Middle frontal gyrus (tissue), 1 donor: ENCODE results near the gene CETP.
A peak's percentile ranks its signal among the peaks of the same experiment; 100 is the strongest.
"Not testable (repeated sequence)": the region's sequence is repeated elsewhere in the genome, so short reads cannot be mapped to it uniquely, and the experiment has no call there.

Experiments
- DNase-seq: peaks from one replicate; pipeline ENCODE4 v3.0.0-alpha.2; 2015; ENCODE audit warnings: low spot score; ENCODE audit errors: extremely low spot score

CETP gene

DNA sequence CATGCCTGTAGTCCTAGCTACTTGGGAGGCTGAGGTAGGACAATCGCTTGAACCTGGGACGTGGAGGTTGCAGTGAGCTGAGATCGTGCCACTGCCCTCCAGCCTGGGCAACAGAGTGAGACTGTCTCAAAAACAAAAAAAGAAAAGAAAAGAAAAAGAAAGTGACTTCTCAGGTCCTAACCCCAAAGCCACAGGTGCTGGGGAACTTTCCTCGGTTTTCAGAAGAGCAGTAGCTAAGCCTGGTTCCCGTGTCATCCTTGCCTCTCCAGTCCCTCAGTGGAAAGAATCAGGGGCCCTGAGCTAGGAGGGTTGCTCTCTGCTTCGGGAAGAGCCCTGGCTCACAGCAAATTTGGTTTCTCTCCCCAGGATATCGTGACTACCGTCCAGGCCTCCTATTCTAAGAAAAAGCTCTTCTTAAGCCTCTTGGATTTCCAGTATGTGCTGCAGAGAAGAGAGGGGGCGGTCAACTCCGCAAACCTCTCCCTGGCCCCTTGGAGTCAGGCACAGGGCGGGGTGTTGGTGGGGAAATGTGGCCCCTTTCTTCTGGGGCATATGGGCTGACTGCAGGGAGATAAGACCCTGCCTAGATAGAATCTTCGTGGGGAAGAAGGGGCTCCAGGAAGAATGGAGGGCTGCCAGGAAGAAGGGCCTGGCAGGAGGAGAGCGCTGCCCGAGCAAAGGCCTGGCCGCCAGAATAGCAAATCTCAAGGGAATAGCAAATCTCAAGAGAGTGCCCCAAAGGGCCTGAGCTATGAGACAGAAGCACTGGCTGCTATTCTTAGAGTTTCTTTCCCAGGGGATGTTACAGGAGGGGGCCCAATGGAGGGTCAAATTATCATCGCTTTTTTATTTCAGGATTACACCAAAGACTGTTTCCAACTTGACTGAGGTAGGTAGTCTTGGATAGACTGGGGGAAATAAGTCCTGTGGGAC, 19.3 kb downstream of the CETP start:
- no peak for DNase-seq

DNA sequence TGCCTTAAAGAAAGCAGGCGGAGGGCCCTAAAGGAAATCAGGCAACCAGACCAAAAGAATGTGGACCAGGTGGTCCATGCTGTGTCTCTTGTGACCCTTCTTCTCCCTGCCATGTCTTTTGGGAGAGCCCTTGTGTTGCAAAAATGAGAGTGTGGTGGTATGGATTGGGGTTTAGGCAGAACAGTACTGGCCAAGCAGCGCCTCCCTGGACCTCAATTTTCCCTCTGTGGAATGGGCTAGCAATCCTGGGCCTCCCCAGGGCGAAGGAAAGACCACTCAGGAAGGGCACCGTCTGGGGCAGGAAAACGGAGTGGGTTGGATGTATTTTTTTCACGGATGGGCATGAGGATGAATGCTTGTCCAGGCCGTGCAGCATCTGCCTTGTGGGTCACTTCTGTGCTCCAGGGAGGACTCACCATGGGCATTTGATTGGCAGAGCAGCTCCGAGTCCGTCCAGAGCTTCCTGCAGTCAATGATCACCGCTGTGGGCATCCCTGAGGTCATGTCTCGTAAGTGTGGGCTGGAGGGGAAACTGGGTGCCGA, 20.1 kb downstream of the CETP start:
- no peak for DNase-seq

DNA sequence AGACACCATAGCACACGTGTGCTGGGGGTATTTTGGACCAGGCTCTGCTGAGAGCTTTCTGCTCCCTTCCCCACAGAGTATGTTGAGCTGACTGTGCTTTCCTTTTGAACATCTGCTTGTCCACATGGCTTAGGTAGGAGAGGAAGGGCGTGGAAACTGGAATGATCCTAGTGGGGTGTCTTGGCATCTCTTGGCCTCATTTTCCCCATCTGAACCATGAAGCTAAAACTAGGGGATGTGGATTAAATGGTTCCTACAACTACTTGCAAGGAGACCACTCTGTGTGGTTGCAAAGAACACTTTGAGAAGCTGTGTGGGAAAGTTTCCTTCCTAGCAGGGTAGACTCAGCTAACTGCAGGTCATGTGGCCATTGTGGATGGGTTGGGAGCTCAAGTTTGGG, 20.9 kb downstream of the CETP start:
- DNase-seq, result no peak

DNA sequence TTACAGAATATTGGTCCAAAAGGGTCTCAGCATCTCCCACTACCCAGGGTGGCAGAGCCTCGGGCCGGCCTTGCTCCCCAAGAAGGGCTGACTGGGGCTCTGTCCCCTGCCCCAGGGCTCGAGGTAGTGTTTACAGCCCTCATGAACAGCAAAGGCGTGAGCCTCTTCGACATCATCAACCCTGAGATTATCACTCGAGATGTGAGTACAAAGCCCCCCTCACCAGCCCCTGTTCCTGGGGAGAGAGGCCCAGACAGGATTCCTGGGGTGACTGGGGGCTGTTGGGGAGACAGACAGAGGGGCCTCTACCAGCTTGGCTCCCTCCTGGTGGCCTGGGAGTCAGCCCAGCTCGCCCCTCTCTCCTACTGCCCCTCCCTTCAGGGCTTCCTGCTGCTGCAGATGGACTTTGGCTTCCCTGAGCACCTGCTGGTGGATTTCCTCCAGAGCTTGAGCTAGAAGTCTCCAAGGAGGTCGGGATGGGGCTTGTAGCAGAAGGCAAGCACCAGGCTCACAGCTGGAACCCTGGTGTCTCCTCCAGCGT, 21.5 kb downstream of the CETP start:
- no peak for DNase-seq

DNA sequence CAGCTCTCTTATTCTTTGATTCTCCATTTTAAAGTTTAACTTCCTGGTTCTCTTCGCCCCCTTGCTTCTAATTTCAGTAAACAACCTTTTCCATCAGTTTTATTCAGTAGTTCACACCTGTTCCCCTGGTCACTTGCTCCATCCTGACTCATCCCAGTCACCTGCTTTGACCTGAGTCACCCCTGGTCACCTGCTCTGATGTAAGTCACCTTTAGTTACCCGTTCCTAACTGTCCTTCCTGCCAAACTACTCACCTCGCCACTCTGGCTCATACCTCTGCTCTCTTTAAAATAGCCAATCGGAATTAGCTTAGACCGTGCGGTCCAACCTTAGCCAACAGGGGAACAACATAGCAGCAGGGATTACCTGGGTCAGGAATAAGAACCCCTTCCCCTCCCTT, 22.9 kb downstream of the CETP start:
- no peak for DNase-seq

DNA sequence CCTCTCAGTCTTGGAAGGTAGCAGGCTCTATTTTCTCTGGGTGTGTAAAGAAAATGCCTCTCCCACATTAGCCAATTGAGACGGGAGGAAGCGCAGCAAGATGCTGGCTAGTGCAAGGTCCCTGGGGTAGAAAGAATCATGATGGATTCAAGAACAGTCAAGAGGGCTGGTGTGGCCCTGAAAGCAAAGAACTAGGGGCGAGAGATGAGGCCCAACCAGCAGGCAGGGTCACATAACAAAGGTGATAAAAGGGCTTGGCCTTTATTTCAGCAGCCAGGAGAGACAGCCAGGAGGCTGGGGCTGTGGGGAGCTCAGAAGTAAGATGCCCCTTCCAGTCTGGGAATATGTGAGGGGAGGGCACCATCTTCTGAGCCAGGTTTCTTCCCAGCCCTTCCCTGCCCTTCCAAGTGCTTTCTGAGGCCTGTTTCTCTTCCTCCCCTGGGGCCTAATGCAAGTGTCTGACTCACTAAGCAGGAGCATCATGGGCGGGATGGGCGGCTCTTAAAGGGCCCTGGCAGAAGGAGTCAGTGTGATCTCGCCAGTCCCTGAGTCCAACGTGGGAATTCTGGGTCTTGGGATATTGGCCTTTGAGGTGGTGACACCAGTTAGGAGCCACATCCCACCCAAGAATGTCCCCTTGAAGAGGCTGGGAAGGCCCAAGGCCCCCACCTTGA, 23.7 kb downstream of the CETP start:
- DNase-seq, result no peak

DNA sequence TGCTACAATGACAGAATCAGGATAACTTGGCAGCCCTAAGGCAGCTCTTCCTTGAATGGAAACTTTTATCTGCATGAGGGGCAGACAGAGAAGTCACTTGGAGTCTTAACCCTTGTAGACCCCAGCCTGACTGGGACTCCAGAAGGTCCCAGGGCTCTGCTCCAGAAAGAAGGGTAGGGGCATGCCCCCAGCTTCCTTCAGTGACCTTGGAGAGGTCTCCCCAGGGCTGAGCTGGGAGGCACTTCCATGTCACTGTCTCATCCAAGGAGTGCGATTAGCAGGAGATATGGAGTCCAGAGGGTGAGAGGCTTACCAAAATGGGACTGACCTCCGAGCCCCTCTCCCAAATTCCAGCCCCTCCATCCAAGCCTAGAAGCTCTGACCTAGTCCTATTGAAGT, 24.2 kb downstream of the CETP start:
- no peak for DNase-seq

DNA sequence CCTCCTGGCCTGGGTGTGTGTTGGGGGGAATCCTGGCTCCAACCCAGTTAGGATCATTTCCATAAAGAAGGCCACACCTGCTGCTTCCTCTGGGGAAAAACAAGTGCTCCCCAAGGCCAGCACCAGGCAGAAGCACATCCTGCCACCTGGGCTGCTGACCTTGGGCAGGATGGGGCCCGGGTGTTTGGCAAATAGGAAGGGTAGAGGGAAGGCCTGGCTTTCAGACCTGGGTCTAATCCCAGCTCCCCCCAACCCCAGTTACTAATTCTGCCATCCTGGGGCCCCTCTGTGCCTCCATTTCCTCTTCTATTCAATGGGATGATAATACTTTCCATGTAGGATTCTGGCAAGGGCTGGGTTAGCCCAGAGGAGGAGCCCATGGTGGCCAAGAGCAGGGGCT, 24.6 kb downstream of the CETP start:
- DNase-seq, result no peak

DNA sequence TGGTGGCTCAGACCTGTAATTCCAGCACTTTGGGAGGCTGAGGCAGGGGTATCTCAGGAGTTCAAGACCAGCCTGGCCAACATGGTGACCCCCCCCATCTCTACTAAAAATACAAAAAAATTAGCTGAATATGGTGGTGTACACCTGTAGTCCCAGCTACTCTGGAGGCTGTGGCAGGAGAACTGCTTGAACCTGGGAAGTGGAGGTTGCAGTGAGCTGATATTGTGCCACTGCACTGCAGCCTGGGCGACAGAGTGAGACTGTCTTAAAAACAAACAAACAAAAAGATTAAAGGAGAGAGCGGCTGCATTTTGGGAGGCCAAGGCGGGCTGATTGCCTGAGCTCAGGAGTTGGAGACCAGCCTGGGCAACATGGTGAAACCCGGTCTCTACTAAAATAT, 25.2 kb downstream of the CETP start:
- not testable (repeated sequence) for DNase-seq

DNA sequence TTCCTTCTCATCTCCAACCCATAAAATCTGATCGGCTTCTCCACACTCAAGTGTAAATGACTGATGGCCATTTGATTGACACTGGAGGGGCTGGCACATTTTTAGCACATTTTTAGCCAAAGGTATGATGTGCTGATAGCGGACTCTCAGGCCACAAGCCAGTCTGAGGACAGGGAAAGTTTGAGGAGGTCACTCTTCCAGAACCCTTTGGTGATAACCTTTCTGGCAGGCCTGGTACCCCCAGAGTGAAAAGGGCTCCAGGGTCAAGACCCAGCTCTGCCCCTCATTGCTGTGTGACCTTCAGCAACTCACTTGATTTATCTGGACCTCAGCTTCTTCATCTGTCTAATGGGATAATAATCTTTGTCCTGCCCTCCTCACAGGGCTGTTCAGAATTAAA, 25.9 kb downstream of the CETP start:
- no peak for DNase-seq

DNA sequence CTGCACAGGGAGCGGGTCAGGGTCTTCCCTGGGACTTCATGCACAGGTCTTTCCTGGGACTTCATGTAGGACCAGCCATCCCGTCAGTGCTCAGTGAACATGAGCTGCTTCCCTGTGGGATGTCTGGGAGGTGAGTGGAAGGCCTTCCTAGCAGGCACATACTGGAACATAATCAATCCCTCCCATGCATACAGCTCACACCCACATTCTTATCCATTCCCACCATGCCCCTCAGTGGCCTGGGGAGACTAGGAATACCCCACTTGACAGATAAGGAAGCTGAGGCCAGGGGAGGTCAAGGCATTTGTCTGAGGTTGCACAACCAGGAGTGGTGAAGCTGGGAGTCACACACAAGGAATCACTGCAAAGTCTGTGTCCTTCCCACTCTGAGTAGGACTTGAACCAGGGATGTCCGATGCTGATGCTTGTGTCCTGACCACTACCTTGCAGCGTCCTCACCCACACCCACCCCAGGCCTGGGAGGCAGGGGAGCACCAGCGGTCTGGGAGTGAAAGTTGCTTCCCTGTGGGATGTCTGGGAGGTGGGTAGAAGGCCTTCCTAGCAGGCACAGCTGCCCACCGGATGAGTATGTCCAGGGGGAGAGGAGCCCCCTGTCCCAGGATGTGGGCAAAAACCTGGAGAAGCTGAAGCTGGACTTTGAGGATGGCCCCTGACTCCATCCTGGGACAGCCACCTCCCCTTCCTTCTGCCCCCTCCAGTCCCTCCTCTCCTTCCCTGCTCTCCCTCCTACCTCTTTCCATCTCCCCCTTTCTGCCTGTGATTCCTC, 26.6 kb downstream of the CETP start:
- DNase-seq, result no peak

DNA sequence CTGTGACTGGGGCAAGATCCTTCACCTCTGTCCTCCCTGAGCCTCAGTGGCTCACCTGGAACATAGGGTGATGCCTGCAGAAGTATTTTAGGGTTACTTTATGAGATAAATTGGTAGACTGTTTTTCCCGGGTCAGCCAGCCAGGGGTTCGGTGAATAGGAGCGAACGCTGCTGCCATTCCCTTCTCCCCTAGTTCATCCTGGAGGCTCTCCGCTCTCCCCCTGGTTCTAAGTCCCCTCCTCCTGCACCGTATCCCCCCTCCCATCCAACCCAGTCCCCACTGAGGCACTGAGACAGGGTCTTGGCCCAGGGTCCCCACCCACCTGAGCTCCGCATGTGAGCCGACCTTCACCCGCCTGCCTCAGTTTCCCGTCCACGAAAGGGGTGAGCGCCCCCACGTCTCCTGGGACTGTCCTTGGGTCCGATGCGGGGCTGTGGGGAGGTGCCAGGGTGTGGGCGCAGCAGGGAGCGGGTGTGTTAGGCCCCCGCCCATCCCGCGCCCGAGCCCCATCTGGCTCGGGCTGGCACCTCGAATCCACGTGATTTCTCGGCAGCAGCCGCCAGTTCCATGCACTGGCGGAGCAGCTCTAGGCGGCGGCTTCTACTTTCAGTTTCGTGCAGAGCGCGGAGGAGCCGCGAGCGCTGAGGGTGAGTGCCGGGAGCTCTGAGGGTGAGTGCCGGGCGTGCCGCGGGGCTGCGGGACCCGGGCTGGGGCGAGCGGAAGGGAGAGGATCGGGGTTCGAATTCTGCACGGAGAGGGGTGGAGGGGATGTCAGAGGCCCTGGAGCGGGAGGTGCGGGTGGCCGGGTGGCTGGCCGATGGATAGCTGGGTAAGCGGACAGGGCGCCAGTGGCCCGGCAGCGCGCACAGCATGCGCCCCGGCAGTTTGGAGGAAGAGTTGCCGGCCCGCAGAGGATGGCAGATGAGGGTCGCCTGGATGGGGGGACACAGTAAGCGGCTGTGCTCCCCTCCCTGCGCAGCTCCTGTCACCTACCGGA, 27.5 kb downstream of the CETP start, which contains the start of gene NLRC5:
Gene NLRC5 (plus strand): TSS at position 610 of the 998 bp plus-strand sequence. CDS start 31,156 bp downstream, outside the sequence.
- peak; percentile 46 for DNase-seq

DNA sequence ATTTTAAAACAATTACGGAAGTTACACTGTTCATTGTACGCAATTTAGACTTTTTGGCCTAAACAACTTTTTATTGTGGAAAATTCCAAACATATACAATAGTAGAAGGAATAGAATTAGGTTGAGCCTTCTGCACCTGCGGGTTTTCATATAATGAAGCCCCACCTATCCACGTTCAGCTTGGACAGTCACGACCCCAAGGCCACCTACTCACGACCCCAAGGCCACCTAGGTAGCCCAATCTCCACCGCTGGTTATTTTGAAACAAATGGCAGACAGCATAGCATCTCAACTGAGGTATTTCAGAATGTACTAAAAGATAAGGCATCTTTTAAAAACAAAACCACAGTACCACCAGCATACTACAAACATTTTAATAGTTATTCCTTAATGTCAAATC, 28.2 kb downstream of the CETP start:
- DNase-seq, result no peak

DNA sequence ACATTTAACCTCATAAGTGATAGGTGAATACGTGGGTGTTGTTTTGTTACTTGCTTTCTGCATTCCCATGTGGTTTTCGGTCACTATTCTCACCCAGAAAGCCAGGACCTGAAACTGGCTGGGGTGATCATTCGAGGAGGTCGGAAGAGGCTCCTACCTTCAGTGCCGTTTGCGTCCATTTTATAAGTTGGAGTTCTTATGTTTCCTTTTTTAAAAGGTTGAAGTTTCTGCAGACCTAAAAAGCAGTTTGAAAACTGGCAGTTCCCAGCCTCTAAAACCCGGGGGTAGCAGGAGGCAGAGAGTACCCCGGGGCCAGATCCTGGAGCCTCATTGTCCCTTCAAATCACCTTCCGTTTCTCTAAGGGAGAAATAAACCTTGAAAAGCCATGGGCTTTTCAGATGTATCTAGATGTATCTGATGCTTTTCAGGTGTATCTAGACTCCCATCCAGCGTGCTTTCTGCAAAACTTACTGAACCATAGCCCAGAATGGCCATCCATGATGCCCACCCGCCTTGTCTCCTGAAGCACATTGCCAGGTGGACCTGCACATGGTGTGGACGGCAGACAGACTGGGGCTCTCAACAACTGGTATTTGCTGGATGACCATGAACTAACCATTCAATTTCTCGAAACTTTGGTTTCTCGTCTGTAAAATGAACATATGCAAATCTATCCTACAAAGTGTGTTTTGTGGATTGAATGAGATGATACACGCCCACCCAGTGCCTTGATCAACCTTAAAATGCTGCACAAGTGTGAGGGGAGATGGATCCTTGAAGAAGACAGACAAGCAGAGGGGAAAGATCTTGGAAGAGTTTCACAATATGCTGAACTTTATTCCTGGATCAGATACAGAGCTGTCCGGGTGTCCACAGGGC, 28.9 kb downstream of the CETP start:
- DNase-seq, result no peak

DNA sequence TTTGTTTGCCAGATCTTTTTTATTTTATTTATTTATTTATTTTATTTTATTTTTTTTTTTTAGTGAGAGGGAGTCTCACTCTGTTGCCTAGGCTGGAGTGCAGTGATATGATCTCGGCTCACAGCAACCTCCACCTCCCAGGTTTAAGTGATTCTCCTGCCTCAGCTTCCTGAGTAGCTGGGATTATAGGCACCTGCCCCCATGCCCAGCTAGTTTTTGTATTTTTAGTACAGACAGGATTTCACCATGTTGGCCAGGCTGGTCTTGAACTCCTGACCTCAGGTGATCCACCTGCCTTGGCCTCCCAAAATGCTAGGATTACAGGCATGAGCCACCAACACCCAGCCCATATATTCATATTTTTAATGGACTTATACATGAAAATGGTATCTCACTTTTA, 30.7 kb downstream of the CETP start:
- DNase-seq, result not testable (repeated sequence)

DNA sequence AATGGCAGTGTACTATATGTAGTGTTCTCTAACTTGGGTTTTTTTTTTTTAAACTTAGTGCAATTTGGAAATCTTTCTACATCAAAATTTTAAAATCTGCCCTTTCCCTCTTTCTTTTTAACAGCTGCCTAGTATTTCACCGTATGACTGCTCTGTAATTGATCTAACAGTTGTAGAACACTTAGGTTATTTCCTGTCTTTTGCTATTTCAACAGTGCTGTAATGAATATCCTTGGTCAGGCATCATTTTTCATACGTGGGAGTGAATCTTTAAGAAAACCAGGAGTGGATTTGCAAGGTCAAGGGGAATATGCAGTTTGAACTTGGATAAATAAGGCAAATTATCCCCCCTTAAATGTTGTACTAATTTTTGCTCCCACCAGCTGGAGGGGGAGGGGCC, 31.5 kb downstream of the CETP start:
- DNase-seq, result no peak

DNA sequence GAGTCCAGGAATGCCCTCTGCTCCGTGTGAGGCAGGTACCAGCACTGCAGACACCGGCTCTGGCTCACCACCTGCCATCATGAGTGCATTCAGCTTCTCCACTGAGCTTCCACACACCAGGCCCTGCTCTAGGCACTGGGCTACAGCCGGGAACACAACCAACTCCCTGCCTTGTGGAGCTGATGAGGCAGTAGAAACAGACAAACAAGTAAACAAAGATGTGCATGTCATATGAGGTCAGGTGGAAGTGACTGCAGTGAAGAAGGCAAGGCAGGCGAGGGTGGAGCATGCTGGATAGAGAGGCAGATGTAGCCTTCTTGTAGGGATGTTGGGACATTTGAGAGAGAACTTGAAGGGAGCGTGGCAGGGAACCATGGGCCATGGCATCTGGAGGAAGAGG, 32.6 kb downstream of the CETP start:
- DNase-seq, result no peak

DNA sequence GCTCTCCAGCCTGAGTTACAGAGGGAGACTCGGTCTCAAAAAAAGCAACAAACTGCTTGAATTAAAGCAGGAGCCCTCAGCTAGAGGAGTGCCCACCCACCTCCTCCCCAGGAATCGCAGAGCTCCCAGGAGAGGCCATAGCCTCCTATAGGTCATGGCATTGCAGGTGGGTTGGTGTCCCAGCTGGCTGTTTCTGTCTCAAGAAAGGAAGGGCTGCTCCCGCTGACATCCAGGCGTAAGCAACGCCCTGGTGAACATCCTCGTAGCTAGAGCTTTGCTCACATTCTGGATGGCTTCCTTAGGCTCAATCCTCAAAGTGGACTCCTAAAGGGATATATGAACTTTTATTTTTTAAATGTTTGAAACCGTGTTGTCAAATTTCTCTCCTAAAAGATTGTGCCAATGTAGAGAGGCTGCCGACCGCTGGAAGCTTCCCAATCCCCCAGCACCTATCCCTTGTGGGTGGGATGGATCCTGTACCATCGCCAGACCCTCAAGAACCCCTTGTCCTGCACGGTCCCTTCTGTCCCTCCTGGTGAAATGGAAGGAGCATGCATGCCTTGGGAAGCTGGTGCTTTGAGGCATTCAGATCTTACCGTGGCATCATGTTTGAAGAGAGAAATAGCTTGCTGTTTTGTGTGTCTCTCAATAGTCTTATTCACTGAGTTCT, 33.5 kb downstream of the CETP start:
- no peak for DNase-seq

DNA sequence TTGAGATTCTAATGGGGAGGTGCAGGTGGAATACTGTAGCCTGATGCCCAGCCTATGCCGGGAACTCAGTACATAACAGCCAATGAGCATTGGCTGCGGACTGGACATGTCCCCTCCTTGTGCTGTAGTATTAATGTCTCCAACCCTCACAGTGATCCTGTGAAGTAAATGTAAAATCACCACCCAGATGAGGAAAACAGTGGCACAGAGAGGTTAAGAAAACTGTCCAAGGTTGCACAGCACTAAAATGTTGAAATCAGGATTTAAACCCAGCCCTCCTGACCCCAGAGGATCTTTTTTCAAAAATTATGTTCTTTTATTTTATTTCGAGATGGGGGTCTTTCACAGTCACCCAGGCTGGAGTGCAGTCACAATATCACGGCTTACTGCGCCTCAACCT, 35.5 kb downstream of the CETP start:
- DNase-seq, result no peak
